HCT116 (cell line): Measurements from ENCODE around the gene MAMSTR. TPM values are rescaled to one million over a fixed set of nuclear protein-coding genes. Genes with fewer than 3 reads are reported as not detected.

ENCODE experiments used
- ATAC-seq: fragments of 200-7000 bp; cut with Tn5 transposase; 2 replicates; pipeline ENCODE4 v1.9.1; 2020; ENCODE audit warnings: mild to moderate bottlenecking, moderate library complexity
- BruUV-seq: library from RNA; stranded (reverse); fragments of 400-500 nt; replicated peaks from 2 replicates; lab custom pipeline; 2021; lab: Mats Ljungman, UMichigan
- CTCF ChIA-PET: fragments of 300-600 bp; sonication (Branson Sonifier 250); formaldehyde crosslinking; loops from one replicate; lab custom pipeline; 2021; ENCODE audit warnings: antibody characterized with exemption; lab: Charles Lee
- POLR2A ChIA-PET: fragments of 300-600, 350-600 bp; sonication (Branson Sonifier 250); formaldehyde crosslinking; loops from one replicate; lab custom pipeline; 2021; ENCODE audit warnings: antibody characterized with exemption; lab: Charles Lee
- RAD21 ChIA-PET, 2 experiments: fragments of 300-600 bp; sonication (Branson Sonifier 250); formaldehyde crosslinking; loops; one replicate each; lab custom pipeline; 2023; ENCODE audit warnings: low total read pairs in 2 of 2; ENCODE audit not compliant: uncharacterized antibody in 2 of 2, unreplicated experiment in 2 of 2, low non-redundant PET in 1 of 2; lab: Charles Lee
- DNase-seq: peaks from one replicate; pipeline ENCODE4 v3.0.0-alpha.2; 2010; ENCODE audit warnings: low read depth, low spot score
- H2AFZ ChIP-seq: fragments of 200-600 bp; shearing (Covaris generic), sonication (generic); 2 replicates; pipeline ENCODE4 v1.6.1; 2017; ENCODE audit warnings: low read depth, mixed run types, mixed read lengths, antibody characterized with exemption, low read length; ENCODE audit not compliant: poor library complexity, severe bottlenecking
- H3K27ac ChIP-seq: 2 replicates; pipeline ENCODE4 v1.5.1; 2012; ENCODE audit warnings: low read depth, low read length
- H3K27me3 ChIP-seq: fragments of 200-600 bp; sonication (generic); 2 replicates; pipeline ENCODE4 v1.6.1; 2016; ENCODE audit warnings: mixed run types, low read length, mixed read lengths; ENCODE audit not compliant: insufficient read depth
- H3K36me3 ChIP-seq, 2 experiments: fragments of 200-500 bp in 1 of 2; fragments of 200-600 bp in 1 of 2; sonication (Bioruptor generic) in 1 of 2; sonication (generic) in 1 of 2; 2 replicates each; pipeline versions ENCODE4 v1.5.1 to v1.6.1; 2014 to 2016; ENCODE audit warnings: low read length in 2 of 2, inconsistent platforms in 1 of 2, mixed read lengths in 1 of 2, mixed run types in 1 of 2; ENCODE audit not compliant: insufficient read depth in 2 of 2, control insufficient read depth in 1 of 2
- H3K4me1 ChIP-seq, 2 experiments: fragments of 200-600 bp in 1 of 2; sonication (generic) in 1 of 2; 2 replicates each; pipeline versions ENCODE4 v1.5.1 to v1.6.1; 2012 to 2017; ENCODE audit warnings: low read length in 2 of 2, inconsistent platforms in 1 of 2, mild to moderate bottlenecking in 1 of 2, mixed read lengths in 1 of 2, mixed run types in 1 of 2, moderate library complexity in 1 of 2; ENCODE audit not compliant: insufficient read depth in 2 of 2, control insufficient read depth in 1 of 2
- H3K4me2 ChIP-seq: fragments of 200-600 bp; sonication (generic); 2 replicates; pipeline ENCODE4 v1.6.1; 2017; ENCODE audit warnings: mixed run types, low read length, mixed read lengths
- H3K4me3 ChIP-seq, 2 experiments: fragments of 200-600 bp in 1 of 2; sonication (generic) in 1 of 2; replicated peaks in 1 of 2; 2 replicates each; pipeline ENCODE4 v1.5.1; 2011 to 2016; ENCODE audit warnings: low read length in 2 of 2, control low read depth in 1 of 2, low read depth in 1 of 2, mild to moderate bottlenecking in 1 of 2, mixed read lengths in 1 of 2, mixed run types in 1 of 2
- H3K79me2 ChIP-seq: fragments of 200-600 bp; sonication (generic); 2 replicates; pipeline ENCODE4 v1.6.1; 2017; ENCODE audit warnings: mild to moderate bottlenecking, mixed run types, low read length, moderate library complexity, mixed read lengths; ENCODE audit not compliant: insufficient read depth
- H3K9ac ChIP-seq: fragments of 200-600 bp; sonication (generic); 2 replicates; pipeline ENCODE4 v1.6.1; 2016; ENCODE audit warnings: low read length, mixed read lengths
- H3K9me2 ChIP-seq: fragments of 200-600 bp; sonication (generic), shearing (Covaris generic); 2 replicates; pipeline ENCODE4 v1.6.1; 2017; ENCODE audit warnings: mixed run types, mild to moderate bottlenecking, moderate library complexity; ENCODE audit not compliant: insufficient read depth
- H3K9me3 ChIP-seq, 2 experiments: fragments of 200-500 bp in 1 of 2; fragments of 200-600 bp in 1 of 2; sonication (Bioruptor generic) in 1 of 2; sonication (generic) in 1 of 2; 2 replicates each; pipeline ENCODE4 v1.6.1; 2014 to 2017; ENCODE audit warnings: low read length in 2 of 2, mixed read lengths in 2 of 2, inconsistent platforms in 1 of 2, low read depth in 1 of 2, mild to moderate bottlenecking in 1 of 2, mixed run types in 1 of 2, moderate library complexity in 1 of 2; ENCODE audit not compliant: control insufficient read depth in 1 of 2, insufficient read depth in 1 of 2
- H4K20me1 ChIP-seq: fragments of 200-600 bp; sonication (generic), shearing (Covaris generic); 2 replicates; pipeline ENCODE4 v1.6.1; 2017; ENCODE audit warnings: mixed run types, mild to moderate bottlenecking, moderate library complexity; ENCODE audit not compliant: insufficient read depth
- CBX3 ChIP-seq: IDR thresholded peaks from 2 replicates; pipeline ENCODE4 v1.6.1; 2012; ENCODE audit warnings: low read depth
- CEBPB ChIP-seq: IDR thresholded peaks from 2 replicates; pipeline ENCODE4 v1.6.1; 2012; ENCODE audit warnings: low read depth
- EZH2 ChIP-seq: fragments of 200-600 bp; sonication (generic); IDR thresholded peaks from 2 replicates; pipeline ENCODE4 v1.6.1; 2017; ENCODE audit warnings: antibody characterized with exemption, mixed run types
- JUND ChIP-seq: IDR thresholded peaks from 2 replicates; pipeline ENCODE4 v1.6.1; 2012
- MAX ChIP-seq: IDR thresholded peaks from 2 replicates; pipeline ENCODE4 v1.6.1; 2012
- POLR2A ChIP-seq: IDR thresholded peaks from 2 replicates; pipeline ENCODE4 v1.7.0; 2011; ENCODE audit warnings: borderline replicate concordance; ENCODE audit not compliant: insufficient read depth, insufficient read length; ENCODE audit errors: extremely low read depth
- POLR2AphosphoS5 ChIP-seq: IDR thresholded peaks from 2 replicates; pipeline ENCODE4 v1.6.1; 2011; ENCODE audit warnings: mild to moderate bottlenecking, low read depth, low read length, moderate library complexity
- RAD21 ChIP-seq: IDR thresholded peaks from 2 replicates; pipeline ENCODE4 v1.6.1; 2012; ENCODE audit warnings: low read depth, mild to moderate bottlenecking
- REST ChIP-seq: IDR thresholded peaks from 2 replicates; pipeline ENCODE4 v1.6.1; 2012; ENCODE audit warnings: low read depth
- SIN3A ChIP-seq: IDR thresholded peaks from 2 replicates; pipeline ENCODE4 v1.6.1; 2012; ENCODE audit warnings: low read depth
- SP1 ChIP-seq: IDR thresholded peaks from 2 replicates; pipeline ENCODE4 v1.6.1; 2012; ENCODE audit warnings: low read depth
- SRF ChIP-seq: IDR thresholded peaks from 2 replicates; pipeline ENCODE4 v1.6.1; 2012; ENCODE audit warnings: low read depth
- TCF7L2 ChIP-seq: IDR thresholded peaks from 2 replicates; pipeline ENCODE4 v1.7.0; 2011; ENCODE audit warnings: borderline replicate concordance, inconsistent platforms; ENCODE audit not compliant: insufficient read depth, insufficient read length; ENCODE audit errors: extremely low read depth
- YY1 ChIP-seq: IDR thresholded peaks from 2 replicates; pipeline ENCODE4 v1.6.1; 2011; ENCODE audit warnings: low read length, low read depth, moderate library complexity, mild to moderate bottlenecking; ENCODE audit not compliant: insufficient replicate concordance; ENCODE audit errors: extremely low read depth
- ZFX ChIP-seq: fragments of 450-650 bp; IDR thresholded peaks from 2 replicates; pipeline ENCODE4 v1.6.1; 2017
- intact Hi-C: fragments of 100-400 bp; cut with micrococcal nuclease; formaldehyde crosslinking; loops from 2 replicates; pipeline ENCODE4 v1.10.0; 2022
- total RNA-seq: library from RNA; stranded (reverse); gene quantifications from one replicate; pipeline ENCODE4 v1.2.1, GENCODE V29; 2021; ENCODE audit not compliant: unreplicated experiment

MAMSTR gene
- total RNA-seq, 1 experiment from 2014 or later: 1.3 TPM

- no peaks in the 10 kb centered on the region for H4K20me1 ChIP-seq
- intact Hi-C loops: no loop called here
- no peaks in the 10 kb centered on the region for H3K9me2 ChIP-seq
- no peaks in the 10 kb centered on the region for H3K9me3 ChIP-seq
- H2AFZ ChIP-seq: no peak within 1 kb of the TSS
- ATAC-seq (peak; percentile 87), DNase-seq (peak; percentile 89)
- peak within 1 kb of the TSS; percentile 78 to 95 for H3K4me3 ChIP-seq
- no peaks in the 10 kb centered on the region for H3K27me3 ChIP-seq
- H3K4me2 ChIP-seq: peak within 1 kb of the TSS; percentile 88
- peaks cover 25 to 35% of the 10 kb centered on the region in 2 experiments for H3K4me1 ChIP-seq
- H3K36me3 ChIP-seq: peaks cover 14 to 27% of the 10 kb centered on the region in 2 experiments; a peak in 3 of 4 replicates
- H3K27ac ChIP-seq: peak within 1 kb of the TSS; percentile 84
- ChIA-PET CTCF (no interaction called here), POLR2A (interaction anchor here (0.6 to 1.5 kb wide), 2 partner anchors 14 to 19 kb away, joined by 4 read pairs; no protein-coding TSS in a partner anchor), RAD21 (no interaction called here)
- peaks cover 38% of the 10 kb centered on the region for H3K79me2 ChIP-seq
- H3K9ac ChIP-seq: peak within 1 kb of the TSS; percentile 85
- peak; percentile 60 for TF ChIP-seq TCF7L2
- peak; percentile 50; the same call in 1 of the 2 replicates for TF ChIP-seq ZFX
- peak; percentile 87 for TF ChIP-seq SIN3A
- TF ChIP-seq SP1: peak; percentile 97
- no peak for TF ChIP-seq RAD21
- TF ChIP-seq REST: no peak
- peak; percentile 13 for TF ChIP-seq POLR2A
- peak; percentile 75 for TF ChIP-seq YY1
- no peak for TF ChIP-seq CEBPB
- peak; percentile 84 for TF ChIP-seq MAX
- TF ChIP-seq SRF: no peak
- TF ChIP-seq EZH2: no peak
- TF ChIP-seq POLR2AphosphoS5: peak; percentile 77
- peak; percentile 78; the same call in 1 of the 2 replicates for TF ChIP-seq CBX3
- peak; percentile 83 for TF ChIP-seq JUND
- BruUV-seq: no TSS peak
Measured at GRCh38 chr19:48752496-48753365, 33.2 kb upstream of the MAMSTR start, which contains the start of gene FUT1. Gene FUT1, minus strand, starts transcription at chr19:48752641. Its CDS starts 1,360 bp downstream, at chr19:48751281.
